Keratinocyte (primary cell): ENCODE measurements around the gene KLHL34. TPM values are rescaled to one million over a fixed set of nuclear protein-coding genes. Genes with fewer than 3 reads are reported as not detected.

Experiments used
- DNase-seq: peaks from one replicate; pipeline ENCODE4 v3.0.0-alpha.2; 2011; ENCODE audit warnings: low read depth, missing footprints, low spot score
- FAIRE-seq: peaks from 2 replicates; lab custom pipeline; 2011; peaks lifted over from hg19 to GRCh38; lab: Jason Lieb, UNC
- H2AFZ ChIP-seq: 2 replicates; pipeline ENCODE4 v1.6.0; 2012; ENCODE audit warnings: low read length, control low read depth, inconsistent platforms; ENCODE audit not compliant: control insufficient read depth
- H3K27ac ChIP-seq: 2 replicates; pipeline ENCODE4 v1.5.1; 2011; ENCODE audit warnings: low read length; ENCODE audit not compliant: control insufficient read depth, insufficient read depth
- H3K27me3 ChIP-seq: 3 replicates; pipeline ENCODE4 v1.6.0; 2011; ENCODE audit warnings: low read length; ENCODE audit not compliant: control insufficient read depth, insufficient read depth; ENCODE audit errors: extremely low read depth
- H3K36me3 ChIP-seq, 2 experiments: 2 replicates in 1 of 2; 3 replicates in 1 of 2; pipeline ENCODE4 v1.5.1; 2011; ENCODE audit warnings: low read length in 2 of 2, mild to moderate bottlenecking in 1 of 2; ENCODE audit not compliant: control insufficient read depth in 2 of 2, insufficient read depth in 2 of 2; ENCODE audit errors: extremely low read depth in 1 of 2
- H3K4me1 ChIP-seq: 3 replicates; pipeline ENCODE4 v1.5.1; 2011; ENCODE audit warnings: low read length; ENCODE audit not compliant: control insufficient read depth, insufficient read depth; ENCODE audit errors: extremely low read depth
- H3K4me2 ChIP-seq: 3 replicates; pipeline ENCODE4 v1.6.0; 2011; ENCODE audit warnings: low read depth, low read length; ENCODE audit not compliant: control insufficient read depth, insufficient read depth; ENCODE audit errors: extremely low read depth
- H3K4me3 ChIP-seq, 3 experiments: fragments of 200-600 bp in 1 of 3; sonication (generic) in 1 of 3; 2 replicates in 2 of 3; 3 replicates in 1 of 3; pipeline ENCODE4 v1.5.1; 2011 to 2016; ENCODE audit warnings: low read length in 3 of 3, mild to moderate bottlenecking in 3 of 3, control low read depth in 2 of 3, inconsistent platforms in 1 of 3, low read depth in 1 of 3, mixed read lengths in 1 of 3, mixed run types in 1 of 3, moderate library complexity in 1 of 3; ENCODE audit not compliant: control insufficient read depth in 2 of 3, insufficient read depth in 2 of 3; ENCODE audit errors: extremely low read depth in 1 of 3
- H3K79me2 ChIP-seq: 2 replicates; pipeline ENCODE4 v1.6.0; 2012; ENCODE audit warnings: low read length; ENCODE audit not compliant: control insufficient read depth, insufficient read depth
- H3K9ac ChIP-seq: 3 replicates; pipeline ENCODE4 v1.6.0; 2011; ENCODE audit warnings: low read length; ENCODE audit not compliant: control insufficient read depth, insufficient read depth; ENCODE audit errors: extremely low read depth
- H3K9me1 ChIP-seq: 3 replicates; pipeline ENCODE4 v1.6.0; 2011; ENCODE audit warnings: low read length; ENCODE audit not compliant: control insufficient read depth, insufficient read depth; ENCODE audit errors: extremely low read depth
- H3K9me3 ChIP-seq: 2 replicates; pipeline ENCODE4 v1.5.1; 2012; ENCODE audit warnings: low read depth, low read length; ENCODE audit not compliant: control insufficient read depth
- H4K20me1 ChIP-seq: 3 replicates; pipeline ENCODE4 v1.6.0; 2011; ENCODE audit warnings: low read length; ENCODE audit not compliant: control insufficient read depth, insufficient read depth; ENCODE audit errors: extremely low read depth
- CTCF ChIP-seq, 3 experiments: IDR thresholded peaks in 1 of 3; conservative IDR thresholded peaks in 1 of 3; optimal IDR thresholded peaks in 1 of 3; 2 replicates in 2 of 3; 3 replicates in 1 of 3; pipeline versions ENCODE3 to v1.5.1; 2011; ENCODE audit warnings: low read length in 3 of 3, mild to moderate bottlenecking in 3 of 3, moderate library complexity in 2 of 3, control low read depth in 1 of 3, inconsistent platforms in 1 of 3; ENCODE audit not compliant: insufficient read depth in 2 of 3; ENCODE audit errors: extremely low read depth in 1 of 3
- EZH2 ChIP-seq: IDR thresholded peaks from one replicate; pipeline ENCODE4 v1.6.1; 2012; ENCODE audit warnings: inconsistent platforms, mild to moderate bottlenecking, low read length, moderate library complexity
- dilution Hi-C: fragments of 300-500 bp; cut with MboI; formaldehyde crosslinking; loops from one replicate; pipeline ENCODE4 v1.7.0; 2020; ENCODE audit warnings: low sequenced_read_pairs; ENCODE audit not compliant: extremely low pct_ligation_motif_present
- polyA plus RNA-seq, 5 experiments: library from polyadenylated mRNA; depleted of rRNA in 3 of 5; stranded (reverse) in 3 of 5; stranded (forward) in 1 of 5; unstranded in 1 of 5; fragments of >200 nt; gene quantifications; 1 replicate in 1 of 5; 2 replicates in 3 of 5; 3 replicates in 1 of 5; pipeline versions ENCODE4 v1.2.1 to v1.2.3, GENCODE V29; 2011 to 2012; ENCODE audit warnings: missing spikeins in 2 of 5, low read depth in 1 of 5, low replicate concordance in 1 of 5

The KLHL34 gene
- polyA plus RNA-seq, 1 donor (not counting 4 experiments of a cell fraction or from before 2014, with no cell fraction given) = not detected

- H4K20me1 ChIP-seq = no peaks in the 10 kb centered on the region
- H3K27me3 ChIP-seq = no peaks in the 10 kb centered on the region
- no peak overlapping the region for H3K4me2 ChIP-seq
- dilution Hi-C loops = no loop called here
- H3K4me3 ChIP-seq = no peak overlapping the region
- no peaks in the 10 kb centered on the region for H3K4me1 ChIP-seq
- H3K9me3 ChIP-seq = no peaks in the 10 kb centered on the region
- no peak overlapping the region for H2AFZ ChIP-seq
- H3K36me3 ChIP-seq = no peaks in the 10 kb centered on the region
- no peaks in the 10 kb centered on the region for H3K79me2 ChIP-seq
- no peak for DNase-seq
- H3K9me1 ChIP-seq = no peaks in the 10 kb centered on the region
- TF ChIP-seq EZH2 = no peak
- TF ChIP-seq CTCF (optimal IDR thresholded peaks at IDR 0.05 in 1 of 3, IDR thresholded peaks at IDR 0.05 in 1 of 3, conservative IDR thresholded peaks at IDR 0.05 in 1 of 3; ENCODE audit: extremely low read depth in 1 of 3, insufficient read depth in 2 of 3, low read length in 3 of 3) = no peak
- no peak overlapping the region for H3K27ac ChIP-seq
- no peak for FAIRE-seq
- no peak overlapping the region for H3K9ac ChIP-seq
Measured at GRCh38 chrX:21623778-21624501, 34.2 kb downstream of the KLHL34 start.

- H2AFZ ChIP-seq = no peak overlapping the region
- no peak for FAIRE-seq
Measured at GRCh38 chrX:21620234-21620633, 37.9 kb downstream of the KLHL34 start.

More at GRCh38 chrX:21620234-21620633, 37.9 kb downstream of the KLHL34 start:
- no peak for TF ChIP-seq EZH2
- no peak for TF ChIP-seq CTCF (optimal IDR thresholded peaks at IDR 0.05 in 1 of 3, IDR thresholded peaks at IDR 0.05 in 1 of 3, conservative IDR thresholded peaks at IDR 0.05 in 1 of 3; ENCODE audit: extremely low read depth in 1 of 3, insufficient read depth in 2 of 3, low read length in 3 of 3)
- Histone ChIP-seq H3K4me2 (no peak overlapping the region), H3K9me1 (no peaks in the 10 kb centered on the region), H3K4me1 (no peaks in the 10 kb centered on the region), H4K20me1 (no peaks in the 10 kb centered on the region), H3K79me2 (no peaks in the 10 kb centered on the region), H3K27ac (no peak overlapping the region), H3K9ac (no peak overlapping the region), H3K27me3 (no peaks in the 10 kb centered on the region), H3K4me3 (no peak overlapping the region), H3K36me3 (no peaks in the 10 kb centered on the region), H3K9me3 (no peaks in the 10 kb centered on the region)
- dilution Hi-C loops = no loop called here
- DNase-seq = no peak
